K562 (cell line): Measurements from ENCODE around the gene POU4F1. TPM values are rescaled to one million over a fixed set of nuclear protein-coding genes. Genes with fewer than 3 reads are reported as not detected.
"Not testable (repeated sequence)": the region's sequence is repeated elsewhere in the genome, so short reads cannot be mapped to it uniquely, and the experiment has no call there.

Experiments used
- ATAC-seq: fragments of 200-7000 bp; cut with Tn5 transposase; 3 replicates; pipeline ENCODE4 v1.9.1; 2020; ENCODE audit warnings: moderate library complexity
- BruUV-seq: library from RNA; stranded (reverse); fragments of 400-500 nt; replicated peaks from 2 replicates; lab custom pipeline; 2021; lab: Mats Ljungman, UMichigan
- CTCF ChIA-PET: fragments of 300-600 bp; formaldehyde crosslinking; extraction: SDS; loops from one replicate; lab custom pipeline; 2021; ENCODE audit warnings: low intra/inter-chr PET ratio; lab: Yijun Ruan, JAX
- POLR2A ChIA-PET: fragments of 300-600, 350-650 bp; sonication (Branson Sonifier 250); formaldehyde crosslinking; extraction: SDS; loops from one replicate; lab custom pipeline; 2021; ENCODE audit warnings: antibody characterized with exemption, inconsistent platforms; lab: Yijun Ruan, JAX
- DNase-seq, 4 experiments: peaks; one replicate each; pipeline versions ENCODE4 v3.0.0 to v3.0.0-alpha.2; 2011 to 2018; ENCODE audit warnings: low spot score in 3 of 4, mixed read lengths in 3 of 4; ENCODE audit errors: extremely low read depth in 1 of 4
- FAIRE-seq: peaks from 2 replicates; lab custom pipeline; 2011; peaks lifted over from hg19 to GRCh38; lab: Jason Lieb, UNC
- H2AFZ ChIP-seq: 2 replicates; pipeline ENCODE4 v1.6.0; 2011; ENCODE audit warnings: low read depth, low read length, control low read depth, inconsistent platforms
- H3K27ac ChIP-seq: fragments of 200-600 bp; 3 replicates; pipeline ENCODE4 v1.8.0; 2011; ENCODE audit warnings: low read depth, mild to moderate bottlenecking, control low read depth, inconsistent platforms, low read length, moderate library complexity, mixed read lengths; ENCODE audit errors: extremely low read depth
- H3K27me3 ChIP-seq, 2 experiments: fragments of 300-600 bp in 1 of 2; 2 replicates in 1 of 2; 3 replicates in 1 of 2; pipeline versions ENCODE4 v1.6.0 to v1.8.0; 2011; ENCODE audit warnings: inconsistent platforms in 2 of 2, low read length in 2 of 2, mild to moderate bottlenecking in 1 of 2, mixed read lengths in 1 of 2, moderate library complexity in 1 of 2; ENCODE audit not compliant: control insufficient read depth in 2 of 2, insufficient read depth in 2 of 2
- H3K36me3 ChIP-seq: fragments of 300-600 bp; 3 replicates; pipeline ENCODE4 v1.8.0; 2011; ENCODE audit warnings: mild to moderate bottlenecking, low read length, inconsistent platforms; ENCODE audit not compliant: control insufficient read depth, insufficient read depth
- H3K4me1 ChIP-seq, 2 experiments: fragments of 200-600 bp in 1 of 2; replicated peaks in 1 of 2; 2 replicates in 1 of 2; 3 replicates in 1 of 2; pipeline versions ENCODE4 v1.5.1 to v1.8.0; 2011; ENCODE audit warnings: inconsistent platforms in 2 of 2, low read length in 2 of 2, mild to moderate bottlenecking in 1 of 2, mixed read lengths in 1 of 2, moderate library complexity in 1 of 2; ENCODE audit not compliant: control insufficient read depth in 2 of 2, insufficient read depth in 2 of 2
- H3K4me2 ChIP-seq: 2 replicates; pipeline ENCODE4 v1.6.1; 2011; ENCODE audit warnings: low read length, control low read depth, inconsistent platforms, mixed read lengths; ENCODE audit not compliant: insufficient read depth
- H3K4me3 ChIP-seq: fragments of 200-600 bp; sonication (generic), shearing (Covaris generic); 2 replicates; pipeline ENCODE4 v1.5.1; 2016; ENCODE audit warnings: control low read depth, inconsistent platforms
- H3K79me2 ChIP-seq: fragments of 200-600 bp; 3 replicates; pipeline ENCODE4 v1.8.0; 2011; ENCODE audit warnings: low read length, inconsistent platforms; ENCODE audit not compliant: control insufficient read depth, insufficient read depth
- H3K9ac ChIP-seq, 2 experiments: 2 replicates each; pipeline versions ENCODE4 v1.6.0 to v1.6.1; 2011; ENCODE audit warnings: low read depth in 2 of 2, low read length in 2 of 2, control low read depth in 1 of 2, inconsistent platforms in 1 of 2, mild to moderate bottlenecking in 1 of 2, mixed read lengths in 1 of 2; ENCODE audit not compliant: insufficient read depth in 1 of 2
- H3K9me1 ChIP-seq: one replicate; pipeline ENCODE4 v1.6.0; 2011; ENCODE audit warnings: inconsistent platforms, mild to moderate bottlenecking, low read length, moderate library complexity; ENCODE audit not compliant: control insufficient read depth, insufficient read depth
- H3K9me3 ChIP-seq: replicated peaks from 2 replicates; pipeline ENCODE4 v1.5.1; 2011; ENCODE audit warnings: low read depth, low read length, inconsistent platforms; ENCODE audit not compliant: control insufficient read depth, insufficient read depth
- H4K20me1 ChIP-seq: replicated peaks from 2 replicates; pipeline ENCODE4 v1.6.1; 2011; ENCODE audit warnings: low read length, inconsistent platforms, mixed read lengths; ENCODE audit not compliant: control insufficient read depth, insufficient read depth
- ARID1B ChIP-seq: fragments of 450-650 bp; IDR thresholded peaks from 2 replicates; pipeline ENCODE4 v1.6.1; 2016; ENCODE audit warnings: antibody characterized with exemption, mild to moderate bottlenecking, inconsistent platforms
- BHLHE40 ChIP-seq: IDR thresholded peaks from 2 replicates; pipeline ENCODE4 v1.6.1; 2011; ENCODE audit warnings: low read length, improper control_type of control experiment
- CBFA2T2 ChIP-seq: fragments of 450-650 bp; conservative IDR thresholded peaks from 2 replicates; pipeline ENCODE4 v1.6.1; 2017; ENCODE audit warnings: mild to moderate bottlenecking
- CBFA2T3 ChIP-seq: fragments of 450-650 bp; IDR thresholded peaks from 2 replicates; pipeline ENCODE4 v1.6.1; 2017
- CTBP1 ChIP-seq: fragments of 450-650 bp; IDR thresholded peaks from 2 replicates; pipeline ENCODE4 v1.6.1; 2016; ENCODE audit warnings: borderline replicate concordance
- EP300 ChIP-seq: IDR thresholded peaks from 2 replicates; pipeline ENCODE4 v1.6.1; 2012; ENCODE audit warnings: low read length, improper control_type of control experiment
- HDAC2 ChIP-seq: fragments of 450-650 bp; IDR thresholded peaks from 2 replicates; pipeline ENCODE4 v1.6.1; 2016; ENCODE audit warnings: mild to moderate bottlenecking
- JUND ChIP-seq, 2 experiments: IDR thresholded peaks; 2 replicates in 1 of 2; 3 replicates in 1 of 2; pipeline ENCODE4 v1.6.1; 2011; ENCODE audit warnings: borderline replicate concordance in 2 of 2, low read depth in 2 of 2, low read length in 2 of 2, improper control_type of control experiment in 1 of 2, missing biosample characterization in 1 of 2, missing genetic modification characterization in 1 of 2, missing genetic modification reagents in 1 of 2
- NCOR1 ChIP-seq: fragments of 450-650 bp; IDR thresholded peaks from 2 replicates; pipeline ENCODE4 v1.6.1; 2016; ENCODE audit warnings: mild to moderate bottlenecking, moderate library complexity
- PHF21A ChIP-seq: fragments of 450-650 bp; IDR thresholded peaks from 2 replicates; pipeline ENCODE4 v1.6.1; 2017; ENCODE audit warnings: low read depth, borderline replicate concordance
- SMARCA4 ChIP-seq: fragments of 450-650 bp; IDR thresholded peaks from 2 replicates; pipeline ENCODE4 v1.6.1; 2016
- SMARCE1 ChIP-seq: fragments of 450-650 bp; IDR thresholded peaks from 2 replicates; pipeline ENCODE4 v1.7.1; 2016; ENCODE audit warnings: mild to moderate bottlenecking
- SOX6 ChIP-seq: fragments of 450-650 bp; IDR thresholded peaks from 2 replicates; pipeline ENCODE4 v1.6.1; 2014; ENCODE audit warnings: mild to moderate bottlenecking
- SPI1 ChIP-seq: IDR thresholded peaks from 2 replicates; pipeline ENCODE4 v1.6.1; 2011; ENCODE audit warnings: low read depth, low read length, control low read depth, borderline replicate concordance
- TAL1 ChIP-seq: fragments of 450-650 bp; IDR thresholded peaks from 2 replicates; pipeline ENCODE4 v1.6.1; 2016; ENCODE audit warnings: mild to moderate bottlenecking
- TCF3 ChIP-seq: sonication (generic); formaldehyde crosslinking; IDR thresholded peaks from 2 replicates; pipeline ENCODE4 v1.4.0; 2020; ENCODE audit warnings: mild to moderate bottlenecking, missing genetic modification reagents
- TEAD4 ChIP-seq, 2 experiments: sonication (generic) in 1 of 2; formaldehyde crosslinking in 1 of 2; IDR thresholded peaks; 2 replicates each; pipeline versions ENCODE4 v1.6.1 to v1.8.0; 2012 to 2022; ENCODE audit warnings: borderline replicate concordance in 1 of 2, inconsistent platforms in 1 of 2, low read length in 1 of 2, mild to moderate bottlenecking in 1 of 2, missing genetic modification reagents in 1 of 2
- WGBS: fragments of 100-300 bp; shearing (Covaris generic); methylation state at CpG from one replicate; pipeline ENCODE4 v1.1.6; 2016; ENCODE audit warnings: low coverage, mixed read lengths; ENCODE audit not compliant: insufficient coverage; ENCODE audit errors: missing lambda C conversion rate; 5-methylcytosine and 5-hydroxymethylcytosine counted together
- in situ Hi-C: fragments of 300-500 bp; cut with MboI; formaldehyde crosslinking; loops from 4 replicates; pipeline ENCODE4 v1.15.0; 2018; ENCODE audit warnings: inconsistent platforms, mixed read lengths
- intact Hi-C: fragments of 100-400 bp; cut with micrococcal nuclease; formaldehyde crosslinking; loops from 2 replicates; pipeline ENCODE4 v1.14.2; 2022
- polyA plus RNA-seq, 8 experiments: library from polyadenylated mRNA; depleted of rRNA in 4 of 8; stranded (reverse) in 5 of 8; unstranded in 3 of 8; fragments of >200 nt; fragmentation: Nextera tagmentation in 2 of 8; fragmentation: Illumina TruSeq in 1 of 8; extraction: Ambion mirVana in 2 of 8; extraction: Trizol in 1 of 8; gene quantifications; 2 replicates each; pipeline versions ENCODE4 v1.2.1 to v1.2.3, GENCODE V29; 2011 to 2014; ENCODE audit warnings: inconsistent platforms in 1 of 8, missing spikeins in 1 of 8
- total RNA-seq, 7 experiments: library from RNA; depleted of rRNA in 6 of 7; stranded (reverse); fragments of >200 nt in 6 of 7; fragmentation: Illumina TruSeq in 2 of 7; extraction: Trizol in 2 of 7; gene quantifications; 2 replicates each; pipeline versions ENCODE4 v1.2.1 to v1.2.3, GENCODE V29; 2011 to 2021; ENCODE audit warnings: low replicate concordance in 1 of 7
- TF ChIP-seq, protein P1 (sequence below): sonication (generic); IDR thresholded peaks from 2 replicates; pipeline ENCODE4 v1.6.1; 2016

POU4F1 gene
- total and polyA plus RNA-seq, 9 of the 15 experiments (the other 6 are each of a cell fraction or from before 2014, with no cell fraction given): 0.61 to 2.8 (median 1.5) TPM

DNA sequence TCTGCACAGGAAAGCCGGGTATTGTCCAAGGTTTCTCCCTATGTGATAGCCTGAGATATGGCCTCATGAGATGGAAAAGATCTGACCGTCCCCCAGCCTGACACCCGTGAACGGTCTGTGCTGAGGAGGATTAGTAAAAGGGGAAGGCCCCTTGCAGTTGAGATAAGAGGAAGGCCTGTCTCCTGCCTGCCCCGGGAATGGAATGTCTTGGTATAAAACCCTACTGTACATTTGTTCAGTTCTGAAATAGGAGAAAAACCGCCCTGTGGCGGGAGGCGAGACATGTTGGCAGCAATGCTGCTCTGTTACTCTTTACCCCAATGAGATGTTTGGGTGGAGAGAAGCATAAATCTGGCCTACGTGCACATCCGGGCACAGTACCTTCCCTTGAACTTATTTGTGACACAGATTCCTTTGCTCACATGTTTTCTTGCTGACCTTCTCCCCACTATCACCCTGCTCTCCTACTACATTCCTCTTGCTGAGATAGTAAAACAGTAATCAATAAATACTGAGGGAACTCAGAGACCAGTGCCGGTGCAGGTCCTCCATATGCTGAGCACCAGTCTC is 43.8 kb upstream of the POU4F1 start:
- intact Hi-C loops: loop anchor here (1.0 kb wide), 1 partner anchor 44 kb away; the partner anchor contains the start of gene POU4F1
- peak overlapping the region; percentile 55; the same call in 1 of the 2 replicates for H3K4me2 ChIP-seq
- peak overlapping the region; percentile 46; the same call in 1 of the 3 replicates for H3K27ac ChIP-seq
- POLR2A ChIA-PET; H3K4me3 ChIP-seq; H3K27me3 ChIP-seq; BruUV-seq; in situ Hi-C loops; H3K9me3 ChIP-seq; H3K9ac ChIP-seq; CTCF ChIA-PET; H3K9me1 ChIP-seq; H2AFZ ChIP-seq; TF ChIP-seq JUND (tag; IDR thresholded peaks at IDR 0.05; ENCODE audit: borderline replicate concordance, low read depth, low read length); TEAD4 (CRISPR knock-in tag; IDR thresholded peaks at IDR 0.05; ENCODE audit: borderline replicate concordance): not testable (repeated sequence)
- H4K20me1 ChIP-seq: peaks cover 29% of the 10 kb centered on the region
- 2% methylated on average over 7 of the region's 11 CpGs for WGBS
- peaks cover 88% of the 10 kb centered on the region for H3K79me2 ChIP-seq
- peaks cover 18% of the 10 kb centered on the region; the same call in 2 of the 3 replicates for H3K36me3 ChIP-seq
- FAIRE-seq (peak; percentile 83), ATAC-seq (peak; percentile 74), DNase-seq (peak in 2 of 4 experiments; percentile 19 to 76)
- TF ChIP-seq PHF21A (peak; percentile 28; the same call in 1 of the 2 replicates), EP300 (peak; percentile 8; the same call in 1 of the 2 replicates), NCOR1 (peak; percentile 46; the same call in 1 of the 2 replicates), TAL1 (peak; percentile 55; the same call in 1 of the 2 replicates), CBFA2T2 (peak; percentile 65), HDAC2 (0 out of 2 replicates have a peak, but pooled peaks have one; percentile 20), SMARCA4 (peak; percentile 37; the same call in 1 of the 2 replicates), CBFA2T3 (peak; percentile 80), CTBP1 (peak; percentile 35; the same call in 1 of the 2 replicates), SPI1 (peak; percentile 93), TCF3 (CRISPR knock-in tag) (peak; percentile 48), SMARCE1 (peak; percentile 58), JUND (IDR thresholded peaks at IDR 0.05; ENCODE audit: borderline replicate concordance, low read depth, low read length) (0 out of 2 replicates have a peak, but pooled peaks have one; percentile 6), BHLHE40 (peak; percentile 57; the same call in 1 of the 2 replicates), ARID1B (peak; percentile 72), TEAD4 (IDR thresholded peaks at IDR 0.05; ENCODE audit: low read length) (peak; percentile 71), SOX6 (peak; percentile 51; the same call in 1 of the 2 replicates)
- TF ChIP-seq, protein P1, sequence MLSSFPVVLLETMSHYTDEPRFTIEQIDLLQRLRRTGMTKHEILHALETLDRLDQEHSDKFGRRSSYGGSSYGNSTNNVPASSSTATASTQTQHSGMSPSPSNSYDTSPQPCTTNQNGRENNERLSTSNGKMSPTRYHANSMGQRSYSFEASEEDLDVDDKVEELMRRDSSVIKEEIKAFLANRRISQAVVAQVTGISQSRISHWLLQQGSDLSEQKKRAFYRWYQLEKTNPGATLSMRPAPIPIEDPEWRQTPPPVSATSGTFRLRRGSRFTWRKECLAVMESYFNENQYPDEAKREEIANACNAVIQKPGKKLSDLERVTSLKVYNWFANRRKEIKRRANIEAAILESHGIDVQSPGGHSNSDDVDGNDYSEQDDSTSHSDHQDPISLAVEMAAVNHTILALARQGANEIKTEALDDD: peak; percentile 29; the same call in 1 of the 2 replicates
- H3K4me1 ChIP-seq: peaks cover 4 to 29% of the 10 kb centered on the region in 2 experiments; a peak in 2 of 5 replicates
